HG02884 (cell line): ENCODE results near the gene OGFOD2.
A peak's percentile ranks its signal among the peaks of the same experiment; 100 is the strongest.
"Not testable (repeated sequence)": the region's sequence is repeated elsewhere in the genome, so short reads cannot be mapped to it uniquely, and the experiment has no call there.

Experiments used
- ATAC-seq: cut with Tn5 transposase; IDR thresholded peaks from one replicate; pipeline ENCODE4 v1.9.1; 2021; ENCODE audit warnings: mild to moderate bottlenecking, moderate library complexity; ENCODE audit not compliant: unreplicated experiment

OGFOD2 gene

GRCh38 chr12:122974892-122975789 is at the start of gene OGFOD2:
Gene OGFOD2, plus strand, starts transcription at chr12:122975244. Its CDS starts 8 bp downstream, at chr12:122975252.
- ATAC-seq, result peak; percentile 79

DNA sequence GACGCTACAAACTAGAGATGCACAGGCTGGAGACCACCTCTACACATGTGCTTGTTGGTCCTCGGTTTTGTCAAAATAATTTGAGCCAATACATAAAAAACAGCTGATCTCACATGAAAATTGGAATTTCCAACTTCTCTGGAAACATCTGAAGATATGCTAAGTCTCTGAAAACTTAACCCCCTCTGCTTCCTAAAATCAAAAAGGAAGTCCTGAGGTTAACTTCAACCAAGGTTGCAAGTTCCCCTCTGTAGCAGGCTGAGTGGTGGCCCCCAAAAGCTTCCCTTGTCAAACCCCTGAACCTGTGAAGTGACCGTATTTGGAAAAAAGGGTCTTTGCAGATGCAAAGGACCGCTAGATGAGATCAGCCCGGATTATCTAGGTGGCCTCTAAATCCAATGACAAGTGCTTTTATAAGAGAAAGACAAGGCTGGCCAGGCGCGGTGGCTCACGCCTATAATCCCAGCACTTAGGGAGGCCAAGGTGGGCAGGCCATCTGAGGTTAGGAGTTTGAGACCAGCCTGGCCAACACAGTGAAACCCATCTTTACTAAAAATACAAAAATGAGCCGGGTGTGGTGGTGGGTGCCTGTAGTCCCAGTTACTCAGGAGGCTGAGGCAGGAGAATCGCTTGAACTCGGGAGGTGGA is 47.2 kb upstream of the OGFOD2 start:
- no peak for ATAC-seq

DNA sequence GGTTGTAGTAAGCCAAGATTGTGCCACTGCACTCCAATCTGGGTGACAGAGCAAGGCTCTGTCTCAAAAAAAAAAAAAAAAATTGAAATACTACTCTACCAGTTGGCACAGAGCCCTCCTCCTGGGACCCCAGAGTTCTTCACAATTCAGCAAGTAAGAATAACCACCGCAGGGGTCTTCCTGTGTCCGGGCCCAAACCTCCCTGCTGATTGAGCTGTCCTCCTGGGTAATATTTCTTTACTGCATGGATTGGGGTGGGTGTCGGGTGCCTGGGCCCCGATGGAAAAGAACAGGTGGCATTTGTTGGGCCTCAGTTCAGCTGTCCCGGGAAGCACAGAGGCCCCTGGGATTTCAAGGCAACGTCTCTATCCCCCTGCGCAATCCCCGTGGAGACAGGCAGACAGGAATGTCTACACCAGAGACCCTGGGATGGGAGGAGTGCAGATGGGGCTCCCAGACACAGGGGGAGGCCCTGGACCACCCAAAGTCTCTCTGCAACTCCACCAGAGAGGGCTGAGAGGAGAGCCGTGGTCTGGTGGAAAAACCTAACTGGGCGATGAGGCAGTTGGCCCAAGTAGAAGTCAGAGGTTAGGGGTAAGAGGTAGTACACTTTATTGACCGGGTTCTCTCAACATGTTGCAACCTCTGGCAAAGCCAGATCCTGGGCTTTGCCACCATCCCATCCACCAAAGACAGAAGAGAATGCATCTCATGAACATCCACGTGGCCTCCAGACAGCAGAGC is 46.5 kb upstream of the OGFOD2 start:
- no peak for ATAC-seq

DNA sequence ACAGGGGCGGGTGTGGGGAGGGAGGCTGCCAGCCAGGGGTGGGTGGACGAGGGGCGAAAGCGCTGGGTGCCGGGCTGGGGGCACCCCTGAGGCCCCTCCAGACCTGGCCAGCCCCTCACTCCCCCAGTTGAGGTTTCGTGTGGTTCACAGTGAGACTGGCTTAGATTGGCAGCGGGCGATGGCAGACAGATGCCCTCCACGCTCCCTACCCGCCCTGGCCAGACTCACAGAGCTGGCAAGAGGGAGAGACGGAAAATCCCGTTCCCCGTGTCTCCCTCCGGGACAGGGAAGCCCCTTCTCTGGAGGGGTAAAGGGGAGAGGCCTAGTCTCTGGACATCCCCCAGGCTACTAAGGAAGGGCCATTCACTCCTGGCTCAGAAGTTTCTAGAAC is 45.9 kb upstream of the OGFOD2 start:
- ATAC-seq, result no peak

- no peak for ATAC-seq
These were observed 45.2 kb upstream of the OGFOD2 start for GRCh38 chr12:122929812-122930211.

- no peak for ATAC-seq
These were observed 42.8 kb upstream of the OGFOD2 start for GRCh38 chr12:122932207-122932606.

DNA sequence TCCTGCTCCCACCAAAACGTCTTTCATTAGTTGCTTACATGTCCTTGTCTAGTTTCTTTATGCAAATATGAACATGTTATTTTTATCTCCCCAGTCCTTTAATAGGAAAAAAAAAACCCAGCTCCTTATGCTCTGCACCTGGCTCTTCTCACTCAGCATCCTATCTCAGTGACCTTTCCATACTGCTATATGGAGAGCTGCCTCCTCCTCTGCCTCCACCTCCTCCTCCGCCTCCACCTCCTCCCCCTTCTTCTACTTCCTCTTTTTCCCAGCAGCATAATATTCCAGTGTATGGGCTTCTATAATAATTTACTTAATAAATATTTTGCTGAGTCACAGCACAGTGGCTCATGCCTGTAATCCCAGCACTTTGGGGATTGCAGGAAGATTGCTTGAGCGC is 40.3 kb upstream of the OGFOD2 start:
- no peak for ATAC-seq

DNA sequence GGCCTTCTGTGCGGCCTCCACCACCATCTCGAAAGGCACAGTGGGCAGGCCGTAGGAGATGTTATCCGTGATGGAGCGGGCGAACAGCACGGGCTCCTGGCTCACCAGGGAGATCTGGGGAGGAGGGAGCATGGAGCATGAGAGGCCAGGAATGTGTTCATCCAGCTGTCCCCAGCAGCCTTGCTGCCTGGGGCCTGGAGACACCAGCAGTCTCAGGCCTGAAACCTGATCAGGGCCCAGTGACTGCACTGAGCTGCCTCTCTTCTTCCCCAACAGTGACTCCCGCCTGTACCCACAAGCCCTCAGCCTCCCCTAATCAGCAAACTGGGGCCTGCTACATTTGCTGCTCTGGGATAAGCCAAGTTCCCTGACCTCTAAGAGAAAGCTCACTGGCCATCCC is 39.7 kb upstream of the OGFOD2 start:
- ATAC-seq, result no peak

GRCh38 chr12:122937622-122938091 is 37.4 kb upstream of the OGFOD2 start:
- no peak for ATAC-seq

- no peak for ATAC-seq
These were observed 35.9 kb upstream of the OGFOD2 start for GRCh38 chr12:122939125-122939524.

GRCh38 chr12:122941351-122941750 is 33.7 kb upstream of the OGFOD2 start:
- not testable (repeated sequence) for ATAC-seq

GRCh38 chr12:122942637-122943036 is 32.4 kb upstream of the OGFOD2 start:
- no peak for ATAC-seq

GRCh38 chr12:122943196-122943595 is 31.8 kb upstream of the OGFOD2 start:
- no peak for ATAC-seq

DNA sequence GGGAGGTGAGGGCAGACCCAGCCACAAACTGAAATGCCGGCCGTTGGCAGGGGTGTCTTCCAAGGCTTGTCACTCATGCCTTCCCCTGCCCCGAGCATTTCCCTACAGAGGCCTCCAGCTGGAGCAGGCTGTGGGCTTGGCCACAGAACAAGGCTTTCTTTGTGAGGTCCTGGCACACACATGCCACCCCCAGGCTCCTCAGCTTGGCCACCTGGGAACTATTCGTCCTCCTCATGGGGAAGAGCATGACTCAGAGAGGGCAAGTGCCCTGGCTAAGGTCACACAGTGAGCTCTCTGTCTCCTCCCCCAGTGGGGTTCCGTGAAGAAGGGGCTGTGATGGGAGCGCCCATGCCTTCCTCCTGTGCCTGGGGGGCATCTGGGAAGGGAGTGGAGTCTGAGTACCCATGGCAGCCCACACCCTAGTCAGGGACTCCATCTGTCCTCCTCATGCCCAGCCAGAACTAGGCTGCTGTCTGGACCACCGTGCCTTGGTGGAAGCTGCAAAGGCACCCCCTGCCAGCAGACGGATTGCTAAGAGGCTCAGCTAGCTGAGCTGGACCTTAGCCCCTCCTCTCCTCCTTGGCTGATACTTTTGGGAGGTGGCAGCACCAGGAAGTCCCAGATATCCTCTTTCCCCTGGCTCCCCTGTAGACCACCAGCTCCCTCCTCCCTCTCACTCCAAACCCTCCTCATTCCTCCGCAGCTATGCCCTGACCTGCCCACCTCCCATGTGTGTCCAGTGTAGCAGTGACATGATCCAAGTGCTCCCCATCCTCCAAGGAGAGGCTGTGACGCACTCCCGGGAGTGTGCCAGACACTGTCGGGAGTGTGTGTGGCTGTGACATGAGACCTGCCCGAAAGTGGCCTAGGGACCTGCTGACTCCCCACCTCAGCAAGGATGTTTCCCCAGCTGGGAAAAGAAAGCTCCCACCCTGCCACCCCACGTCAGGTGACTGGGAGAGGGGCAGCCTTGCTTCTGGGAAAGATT is 30.1 kb upstream of the OGFOD2 start:
- ATAC-seq, result no peak

DNA sequence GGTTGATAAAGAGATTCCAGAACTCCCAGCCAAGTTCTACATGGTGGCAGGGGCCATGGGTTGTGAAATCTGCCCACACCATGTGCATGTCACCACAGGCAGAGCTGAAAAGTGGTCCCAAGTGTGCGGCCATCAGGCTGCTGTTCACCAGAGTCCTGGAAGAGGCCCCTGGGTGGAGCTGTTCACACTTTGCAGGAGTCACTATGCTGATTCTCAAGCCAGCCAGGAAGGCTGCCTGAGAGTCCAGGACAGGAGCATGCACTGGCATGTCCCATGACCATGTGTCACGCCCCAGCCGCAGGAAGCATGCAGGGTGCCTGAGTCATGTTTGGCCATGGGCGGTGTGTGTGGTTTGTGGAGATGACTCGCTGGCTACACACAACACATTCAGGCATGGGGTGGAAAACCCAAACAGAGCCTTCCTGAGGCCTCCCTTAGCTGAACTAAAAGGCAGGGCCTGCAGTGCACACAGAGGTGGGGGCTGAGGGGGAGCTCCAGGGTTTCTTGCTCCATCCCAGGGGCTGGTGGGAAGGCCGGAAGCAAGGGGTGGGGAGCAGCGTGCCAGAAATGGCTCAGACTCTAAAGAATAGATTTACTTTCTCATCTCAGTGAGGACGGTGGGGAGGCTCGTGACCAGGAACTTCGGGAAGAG is 28.2 kb upstream of the OGFOD2 start:
- no peak for ATAC-seq

DNA sequence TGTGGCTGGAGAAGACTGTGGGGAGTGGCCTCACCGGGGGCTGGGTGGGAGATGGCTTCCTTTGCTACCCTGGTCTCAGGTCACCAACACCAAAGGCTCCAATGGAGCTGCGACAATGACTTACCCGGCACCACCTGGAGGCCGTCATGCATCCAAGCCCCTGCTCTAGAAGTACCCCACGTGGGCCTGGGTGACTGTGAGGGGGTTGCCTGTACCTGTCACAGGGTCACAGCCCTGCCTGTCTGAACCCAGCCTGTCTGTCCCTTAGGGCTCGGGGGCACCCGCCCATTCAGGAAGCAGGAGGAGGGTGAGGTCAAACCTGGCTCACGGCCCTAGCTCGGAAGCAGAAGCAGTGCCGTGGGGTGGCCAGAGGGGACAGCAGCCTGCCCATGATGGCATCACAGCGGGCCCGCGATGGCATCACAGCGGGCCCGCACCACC is 27.7 kb upstream of the OGFOD2 start:
- ATAC-seq, result no peak

DNA sequence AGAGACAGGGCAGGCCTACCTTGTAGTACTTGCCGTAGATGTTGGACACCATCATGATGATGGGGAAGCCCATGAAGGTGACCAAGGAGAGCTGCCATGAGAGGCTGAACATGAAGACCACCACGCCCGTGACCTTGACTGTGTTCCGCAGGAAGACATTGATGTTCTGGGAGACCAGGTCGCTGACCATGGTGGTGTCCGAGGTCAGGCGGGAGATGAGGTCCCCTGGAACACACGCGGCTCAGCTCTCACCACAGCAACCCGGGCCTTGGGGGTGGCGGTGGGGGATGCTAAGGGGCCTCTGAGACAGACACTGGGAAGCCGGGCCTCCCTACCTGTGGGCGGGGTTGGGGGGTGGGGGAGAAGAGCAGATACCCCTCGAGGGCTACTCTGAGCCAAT is 26.4 kb upstream of the OGFOD2 start:
- no peak for ATAC-seq

DNA sequence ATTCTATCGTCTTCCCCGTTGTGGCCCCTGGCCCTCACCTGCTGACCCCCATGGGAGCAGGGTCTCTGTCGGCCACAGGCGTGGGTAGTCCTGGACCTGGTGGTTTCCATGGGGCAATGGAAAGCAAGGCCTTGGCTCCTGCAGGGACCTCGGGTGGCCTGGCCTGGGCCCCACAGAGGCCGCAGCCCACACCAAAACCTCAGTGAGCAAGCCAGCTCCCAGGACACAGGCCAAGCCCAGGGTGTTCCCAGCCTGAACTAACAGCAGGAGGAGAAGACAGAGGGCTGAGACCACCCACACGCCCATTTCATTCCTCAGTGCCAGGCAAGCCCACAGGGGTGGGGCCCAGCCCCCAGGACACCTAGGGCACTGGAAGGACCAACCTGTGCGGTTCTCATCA is 25.6 kb upstream of the OGFOD2 start:
- ATAC-seq, result no peak

DNA sequence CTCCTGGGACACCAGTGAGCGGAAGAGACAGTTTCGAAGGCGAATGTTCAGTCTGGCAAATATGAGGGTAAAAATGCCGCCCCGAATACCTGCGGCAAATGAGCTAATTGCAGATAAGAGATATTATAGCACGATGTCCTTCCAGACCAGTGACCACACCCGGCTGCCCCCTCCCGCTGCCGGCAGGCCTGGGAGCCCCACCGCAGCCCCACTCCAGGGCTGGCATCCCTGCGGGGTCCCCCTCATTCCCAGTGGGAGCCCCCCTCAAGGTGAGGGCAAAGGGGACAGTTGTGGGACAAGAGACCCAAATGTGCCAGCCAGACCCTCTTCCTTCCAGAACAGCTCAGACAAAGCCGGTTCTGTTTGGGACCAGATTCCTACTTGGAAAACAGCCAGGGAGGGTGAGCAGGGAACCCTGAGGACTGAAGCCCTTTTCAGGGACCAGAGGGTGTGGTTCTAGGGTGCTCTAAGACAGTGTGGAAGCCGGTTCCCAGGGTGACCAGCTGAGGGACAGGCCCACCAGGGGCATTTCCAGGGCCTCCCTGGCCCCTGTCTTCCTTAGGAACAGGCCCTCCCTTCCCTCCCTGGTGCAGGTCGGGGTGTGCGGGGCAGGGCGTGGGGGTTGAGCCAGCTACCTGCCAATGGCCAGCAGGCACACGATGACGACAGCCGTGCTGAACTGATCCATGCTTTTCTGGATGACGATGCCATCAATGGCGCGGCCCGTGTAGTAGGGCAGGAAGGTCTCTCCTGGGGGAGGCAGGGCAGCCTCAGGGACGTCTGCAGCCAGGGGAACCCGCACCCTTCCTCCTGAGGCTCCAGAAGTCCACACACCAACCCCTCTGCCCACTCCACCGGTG is 25.0 kb upstream of the OGFOD2 start:
- no peak for ATAC-seq
